Measurements from ENCODE around the gene SDK1.

The SDK1 gene

GRCh38 chr7:4167385-4167910 is 866.4 kb downstream of the SDK1 start:
- H3K9me3 ChIP-seq (ENCODE audit: low read length), result no peaks in the 10 kb centered on the region

GRCh38 chr7:4168041-4168440 is 867.0 kb downstream of the SDK1 start:
- H3K27ac ChIP-seq (ENCODE audit: low read depth, low read length), result no peak overlapping the region
- H3K36me3 ChIP-seq (ENCODE audit: insufficient read depth, low read length), result no peaks in the 10 kb centered on the region
- no peak overlapping the region for H3K9ac ChIP-seq (ENCODE audit: low read length)
- no peaks in the 10 kb centered on the region for H3K27me3 ChIP-seq (ENCODE audit: control insufficient read depth in 1 of 2, insufficient read depth in 2 of 2, low read length in 2 of 2)
- no peaks in the 10 kb centered on the region for H3K4me1 ChIP-seq (ENCODE audit: insufficient read depth, low read length)
- H3K4me3 ChIP-seq (ENCODE audit: low read depth in 1 of 2, low read length in 2 of 2), result no peak overlapping the region
- H3K9me3 ChIP-seq (ENCODE audit: low read length), result no peaks in the 10 kb centered on the region

More at GRCh38 chr7:4167385-4167910, 866.4 kb downstream of the SDK1 start:
- Histone ChIP-seq H3K4me3 (ENCODE audit: low read depth in 1 of 2, low read length in 2 of 2) (no peak overlapping the region), H3K9ac (ENCODE audit: low read length) (no peak overlapping the region), H3K27me3 (ENCODE audit: control insufficient read depth in 1 of 2, insufficient read depth in 2 of 2, low read length in 2 of 2) (no peaks in the 10 kb centered on the region), H3K4me1 (ENCODE audit: insufficient read depth, low read length) (no peaks in the 10 kb centered on the region), H3K36me3 (ENCODE audit: insufficient read depth, low read length) (no peaks in the 10 kb centered on the region), H3K27ac (ENCODE audit: low read depth, low read length) (no peak overlapping the region)

- no peaks in the 10 kb centered on the region for H3K4me1 ChIP-seq (ENCODE audit: insufficient read depth, low read length)
- H3K36me3 ChIP-seq (ENCODE audit: insufficient read depth, low read length), result no peaks in the 10 kb centered on the region
- no peak overlapping the region for H3K9ac ChIP-seq (ENCODE audit: low read length)
- H3K9me3 ChIP-seq (ENCODE audit: low read length), result no peaks in the 10 kb centered on the region
- H3K4me3 ChIP-seq (ENCODE audit: low read depth in 1 of 2, low read length in 2 of 2), result no peak overlapping the region
- no peaks in the 10 kb centered on the region for H3K27me3 ChIP-seq (ENCODE audit: control insufficient read depth in 1 of 2, insufficient read depth in 2 of 2, low read length in 2 of 2)
- no peak overlapping the region for H3K27ac ChIP-seq (ENCODE audit: low read depth, low read length)
These were observed 867.5 kb downstream of the SDK1 start for GRCh38 chr7:4168541-4168940.

- no peak overlapping the region for H3K4me3 ChIP-seq (ENCODE audit: low read depth in 1 of 2, low read length in 2 of 2)
- no peaks in the 10 kb centered on the region for H3K36me3 ChIP-seq (ENCODE audit: insufficient read depth, low read length)
- no peak overlapping the region for H3K9ac ChIP-seq (ENCODE audit: low read length)
- no peak overlapping the region for H3K27ac ChIP-seq (ENCODE audit: low read depth, low read length)
- no peaks in the 10 kb centered on the region for H3K4me1 ChIP-seq (ENCODE audit: insufficient read depth, low read length)
- no peaks in the 10 kb centered on the region for H3K9me3 ChIP-seq (ENCODE audit: low read length)
- no peaks in the 10 kb centered on the region for H3K27me3 ChIP-seq (ENCODE audit: control insufficient read depth in 1 of 2, insufficient read depth in 2 of 2, low read length in 2 of 2)
These were observed 868.4 kb downstream of the SDK1 start for GRCh38 chr7:4169455-4169854.

- H3K36me3 ChIP-seq (ENCODE audit: insufficient read depth, low read length), result no peaks in the 10 kb centered on the region
- H3K9ac ChIP-seq (ENCODE audit: low read length), result no peak overlapping the region
- H3K4me3 ChIP-seq (ENCODE audit: low read depth in 1 of 2, low read length in 2 of 2), result no peak overlapping the region
- H3K27ac ChIP-seq (ENCODE audit: low read depth, low read length), result no peak overlapping the region
- H3K27me3 ChIP-seq (ENCODE audit: control insufficient read depth in 1 of 2, insufficient read depth in 2 of 2, low read length in 2 of 2), result no peaks in the 10 kb centered on the region
- H3K4me1 ChIP-seq (ENCODE audit: insufficient read depth, low read length), result no peaks in the 10 kb centered on the region
- H3K9me3 ChIP-seq (ENCODE audit: low read length), result no peaks in the 10 kb centered on the region
These were observed 870.1 kb downstream of the SDK1 start for GRCh38 chr7:4170997-4171786.

- Histone ChIP-seq H3K9me3 (ENCODE audit: low read length) (no peaks in the 10 kb centered on the region), H3K4me3 (ENCODE audit: low read depth in 1 of 2, low read length in 2 of 2) (no peak overlapping the region), H3K9ac (ENCODE audit: low read length) (no peak overlapping the region), H3K36me3 (ENCODE audit: insufficient read depth, low read length) (no peaks in the 10 kb centered on the region), H3K4me1 (ENCODE audit: insufficient read depth, low read length) (no peaks in the 10 kb centered on the region), H3K27me3 (ENCODE audit: control insufficient read depth in 1 of 2, insufficient read depth in 2 of 2, low read length in 2 of 2) (no peaks in the 10 kb centered on the region), H3K27ac (ENCODE audit: low read depth, low read length) (no peak overlapping the region)
These were observed 871.8 kb downstream of the SDK1 start for GRCh38 chr7:4172883-4173282.

GRCh38 chr7:4173615-4174014 is 872.6 kb downstream of the SDK1 start:
- H3K27me3 ChIP-seq (ENCODE audit: control insufficient read depth in 1 of 2, insufficient read depth in 2 of 2, low read length in 2 of 2), result no peaks in the 10 kb centered on the region
- H3K9ac ChIP-seq (ENCODE audit: low read length), result no peak overlapping the region
- no peaks in the 10 kb centered on the region for H3K36me3 ChIP-seq (ENCODE audit: insufficient read depth, low read length)
- H3K4me3 ChIP-seq (ENCODE audit: low read depth in 1 of 2, low read length in 2 of 2), result no peak overlapping the region
- no peaks in the 10 kb centered on the region for H3K4me1 ChIP-seq (ENCODE audit: insufficient read depth, low read length)
- H3K9me3 ChIP-seq (ENCODE audit: low read length), result no peaks in the 10 kb centered on the region
- no peak overlapping the region for H3K27ac ChIP-seq (ENCODE audit: low read depth, low read length)

- H3K36me3 ChIP-seq (ENCODE audit: insufficient read depth, low read length), result no peaks in the 10 kb centered on the region
- no peaks in the 10 kb centered on the region for H3K4me1 ChIP-seq (ENCODE audit: insufficient read depth, low read length)
- no peaks in the 10 kb centered on the region for H3K9me3 ChIP-seq (ENCODE audit: low read length)
- H3K27me3 ChIP-seq (ENCODE audit: control insufficient read depth in 1 of 2, insufficient read depth in 2 of 2, low read length in 2 of 2), result no peaks in the 10 kb centered on the region
- no peak overlapping the region for H3K9ac ChIP-seq (ENCODE audit: low read length)
- H3K27ac ChIP-seq (ENCODE audit: low read depth, low read length), result no peak overlapping the region
- no peak overlapping the region for H3K4me3 ChIP-seq (ENCODE audit: low read depth in 1 of 2, low read length in 2 of 2)
These were observed 873.0 kb downstream of the SDK1 start for GRCh38 chr7:4174016-4174415.

- H3K27me3 ChIP-seq (ENCODE audit: control insufficient read depth in 1 of 2, insufficient read depth in 2 of 2, low read length in 2 of 2), result no peaks in the 10 kb centered on the region
- H3K4me3 ChIP-seq (ENCODE audit: low read depth in 1 of 2, low read length in 2 of 2), result no peak overlapping the region
- H3K4me1 ChIP-seq (ENCODE audit: insufficient read depth, low read length), result no peaks in the 10 kb centered on the region
- no peaks in the 10 kb centered on the region for H3K36me3 ChIP-seq (ENCODE audit: insufficient read depth, low read length)
- H3K9ac ChIP-seq (ENCODE audit: low read length), result no peak overlapping the region
- H3K9me3 ChIP-seq (ENCODE audit: low read length), result no peaks in the 10 kb centered on the region
- no peak overlapping the region for H3K27ac ChIP-seq (ENCODE audit: low read depth, low read length)
These were observed 873.4 kb downstream of the SDK1 start for GRCh38 chr7:4174451-4174850.

- no peaks in the 10 kb centered on the region for H3K36me3 ChIP-seq (ENCODE audit: insufficient read depth, low read length)
- H3K4me3 ChIP-seq (ENCODE audit: low read depth in 1 of 2, low read length in 2 of 2), result no peak overlapping the region
- H3K27me3 ChIP-seq (ENCODE audit: control insufficient read depth in 1 of 2, insufficient read depth in 2 of 2, low read length in 2 of 2), result no peaks in the 10 kb centered on the region
- no peak overlapping the region for H3K9ac ChIP-seq (ENCODE audit: low read length)
- no peaks in the 10 kb centered on the region for H3K9me3 ChIP-seq (ENCODE audit: low read length)
- H3K4me1 ChIP-seq (ENCODE audit: insufficient read depth, low read length), result no peaks in the 10 kb centered on the region
- no peak overlapping the region for H3K27ac ChIP-seq (ENCODE audit: low read depth, low read length)
These were observed 873.8 kb downstream of the SDK1 start for GRCh38 chr7:4174884-4175283.

GRCh38 chr7:4175346-4175973 is 874.4 kb downstream of the SDK1 start:
- H3K4me3 ChIP-seq (ENCODE audit: low read depth in 1 of 2, low read length in 2 of 2), result no peak overlapping the region
- no peaks in the 10 kb centered on the region for H3K27me3 ChIP-seq (ENCODE audit: control insufficient read depth in 1 of 2, insufficient read depth in 2 of 2, low read length in 2 of 2)
- no peaks in the 10 kb centered on the region for H3K4me1 ChIP-seq (ENCODE audit: insufficient read depth, low read length)
- no peak overlapping the region for H3K9ac ChIP-seq (ENCODE audit: low read length)
- no peak overlapping the region for H3K27ac ChIP-seq (ENCODE audit: low read depth, low read length)
- H3K9me3 ChIP-seq (ENCODE audit: low read length), result no peaks in the 10 kb centered on the region
- no peaks in the 10 kb centered on the region for H3K36me3 ChIP-seq (ENCODE audit: insufficient read depth, low read length)

Measured in muscle layer of colon (tissue), 2 donors.